Neural cell (in vitro differentiated cells): ENCODE data around the gene GARIN5A.

Experiments
- EP300 ChIP-seq: fragments of 450-650 bp; conservative IDR thresholded peaks from 2 replicates; pipeline ENCODE4 v1.6.1; 2014; ENCODE audit warnings: antibody characterized with exemption, mild to moderate bottlenecking, moderate library complexity; ENCODE audit not compliant: poor library complexity, severe bottlenecking
- EZH2 ChIP-seq: fragments of 200-600, 300-800 bp; shearing (Covaris generic), sonication (generic); IDR thresholded peaks from 2 replicates; pipeline ENCODE4 v1.6.1; 2014; ENCODE audit warnings: antibody characterized with exemption, low read length, borderline replicate concordance, mild to moderate bottlenecking; ENCODE audit not compliant: insufficient read depth, poor library complexity, severe bottlenecking
- MXI1 ChIP-seq: fragments of 450-650 bp; conservative IDR thresholded peaks from 2 replicates; pipeline ENCODE4 v1.6.1; 2014; ENCODE audit warnings: antibody characterized with exemption, mild to moderate bottlenecking; ENCODE audit not compliant: poor library complexity, severe bottlenecking
- POLR2AphosphoS5 ChIP-seq: IDR thresholded peaks from 2 replicates; pipeline ENCODE4 v1.6.1; 2012
- RAD21 ChIP-seq: fragments of 450-650 bp; conservative IDR thresholded peaks from 2 replicates; pipeline ENCODE4 v1.6.1; 2014; ENCODE audit warnings: antibody characterized with exemption, mild to moderate bottlenecking, moderate library complexity
- REST ChIP-seq: IDR thresholded peaks from 2 replicates; pipeline ENCODE4 v1.6.1; 2012; ENCODE audit warnings: borderline replicate concordance
- SMC3 ChIP-seq: fragments of 450-650 bp; conservative IDR thresholded peaks from 2 replicates; pipeline ENCODE4 v1.6.1; 2014; ENCODE audit warnings: antibody characterized with exemption, mild to moderate bottlenecking, moderate library complexity; ENCODE audit not compliant: poor library complexity
- TAF1 ChIP-seq: IDR thresholded peaks from 2 replicates; pipeline ENCODE4 v1.6.1; 2012; ENCODE audit warnings: low read depth
- TF ChIP-seq, protein P1 (sequence below): fragments of 450-650 bp; IDR thresholded peaks from 2 replicates; pipeline ENCODE4 v1.5.1; 2014; ENCODE audit warnings: antibody characterized with exemption, mild to moderate bottlenecking, moderate library complexity; ENCODE audit not compliant: poor library complexity, severe bottlenecking

DNA sequence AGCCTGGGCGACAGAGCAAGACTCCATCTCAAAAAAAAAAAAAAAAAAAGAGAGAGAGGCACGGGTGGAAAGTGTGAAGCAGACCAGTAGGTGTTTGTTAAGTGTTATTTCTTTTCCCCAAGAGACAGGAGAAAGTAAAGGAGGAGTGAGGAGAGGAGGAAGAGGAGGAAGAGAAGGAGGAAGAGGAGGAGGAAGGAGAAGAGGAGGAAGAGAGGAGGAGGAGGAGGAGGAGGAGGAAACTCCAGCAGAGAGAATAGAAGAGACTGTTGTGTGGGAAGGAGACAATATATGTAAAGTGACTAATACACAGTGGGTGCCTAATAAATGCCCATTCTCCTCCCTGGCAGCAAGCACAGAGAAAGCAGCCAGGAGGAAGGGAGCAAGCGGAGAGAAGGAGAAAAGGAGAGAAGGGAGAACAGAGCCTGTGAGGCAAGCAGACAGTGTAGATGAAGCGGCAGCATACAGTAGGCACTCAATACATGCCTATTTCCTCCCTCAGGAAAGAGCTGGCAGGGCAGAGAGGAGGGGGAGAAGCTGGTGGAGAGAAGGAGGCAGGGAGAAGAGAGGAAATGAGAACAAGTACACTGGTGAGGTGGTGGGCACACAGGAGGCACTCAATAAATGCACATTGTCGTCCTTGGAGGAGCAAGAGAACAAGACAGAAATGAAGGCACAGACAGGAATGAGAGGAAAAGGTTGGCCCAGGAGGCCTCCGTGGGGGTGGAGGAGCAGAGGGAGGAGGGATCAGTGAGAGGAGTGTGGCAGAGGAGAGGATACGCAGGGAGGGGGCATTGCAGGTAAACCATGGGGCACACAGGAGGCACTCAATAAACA lies 17.8 kb upstream of the GARIN5A start:
- TF ChIP-seq, protein P1, sequence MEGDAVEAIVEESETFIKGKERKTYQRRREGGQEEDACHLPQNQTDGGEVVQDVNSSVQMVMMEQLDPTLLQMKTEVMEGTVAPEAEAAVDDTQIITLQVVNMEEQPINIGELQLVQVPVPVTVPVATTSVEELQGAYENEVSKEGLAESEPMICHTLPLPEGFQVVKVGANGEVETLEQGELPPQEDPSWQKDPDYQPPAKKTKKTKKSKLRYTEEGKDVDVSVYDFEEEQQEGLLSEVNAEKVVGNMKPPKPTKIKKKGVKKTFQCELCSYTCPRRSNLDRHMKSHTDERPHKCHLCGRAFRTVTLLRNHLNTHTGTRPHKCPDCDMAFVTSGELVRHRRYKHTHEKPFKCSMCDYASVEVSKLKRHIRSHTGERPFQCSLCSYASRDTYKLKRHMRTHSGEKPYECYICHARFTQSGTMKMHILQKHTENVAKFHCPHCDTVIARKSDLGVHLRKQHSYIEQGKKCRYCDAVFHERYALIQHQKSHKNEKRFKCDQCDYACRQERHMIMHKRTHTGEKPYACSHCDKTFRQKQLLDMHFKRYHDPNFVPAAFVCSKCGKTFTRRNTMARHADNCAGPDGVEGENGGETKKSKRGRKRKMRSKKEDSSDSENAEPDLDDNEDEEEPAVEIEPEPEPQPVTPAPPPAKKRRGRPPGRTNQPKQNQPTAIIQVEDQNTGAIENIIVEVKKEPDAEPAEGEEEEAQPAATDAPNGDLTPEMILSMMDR, result no peak
- TF ChIP-seq MXI1, result no peak
- TF ChIP-seq RAD21, result no peak
- TF ChIP-seq TAF1, result no peak
- no peak for TF ChIP-seq EZH2
- TF ChIP-seq EP300, result no peak
- TF ChIP-seq SMC3, result no peak
- no peak for TF ChIP-seq POLR2AphosphoS5
- TF ChIP-seq REST, result no peak
